NK-92 treated with Interleukin-12 subunit alpha and Interleukin-12 subunit beta, amount 100 ng/mL, for 24 hours (cell line): ENCODE measurements around the gene SLC2A13.
"Not testable (repeated sequence)": the region's sequence is repeated elsewhere in the genome, so short reads cannot be mapped to it uniquely, and the experiment has no call there.

Source experiments
- DNase-seq: peaks from one replicate; lab custom pipeline; 2025; lab: John Stamatoyannopoulos, UW

Gene SLC2A13

GRCh38 chr12:39752482-39753137 lies 353.3 kb downstream of the SLC2A13 start:
- no peak for DNase-seq

- not testable (repeated sequence) for DNase-seq
These were observed 359.7 kb downstream of the SLC2A13 start for GRCh38 chr12:39746151-39746550.

GRCh38 chr12:39743655-39744054 lies 362.2 kb downstream of the SLC2A13 start:
- DNase-seq = no peak

- no peak for DNase-seq
These were observed 369.5 kb downstream of the SLC2A13 start for GRCh38 chr12:39736406-39736805.

GRCh38 chr12:39723831-39724230 lies 382.1 kb downstream of the SLC2A13 start:
- no peak for DNase-seq

- no peak for DNase-seq
These were observed 383.4 kb downstream of the SLC2A13 start for GRCh38 chr12:39722504-39722903.

GRCh38 chr12:39713552-39713951 lies 392.3 kb downstream of the SLC2A13 start:
- no peak for DNase-seq

GRCh38 chr12:39712334-39712733 lies 393.5 kb downstream of the SLC2A13 start:
- no peak for DNase-seq
